Dendritic cell treated with granulocyte-macrophage colony-stimulating factor and Interleukin-4, amounts not matched to agents 40 ng/mL and 50 ng/mL, for 4 days (primary cell): Measurements from ENCODE around the gene MOB1B.
A peak's percentile ranks its signal among the peaks of the same experiment; 100 is the strongest.

Experiments
- H3K27ac Mint-ChIP-seq: one replicate; pipeline ENCODE4 v1.8.0; 2022; ENCODE audit warnings: mild to moderate bottlenecking, mixed read lengths
- H3K27me3 Mint-ChIP-seq: one replicate; pipeline ENCODE4 v1.8.0; 2022; ENCODE audit warnings: mild to moderate bottlenecking, mixed read lengths
- H3K36me3 Mint-ChIP-seq: one replicate; pipeline ENCODE4 v1.8.0; 2022; ENCODE audit warnings: low read depth, mixed read lengths
- H3K4me1 Mint-ChIP-seq: one replicate; pipeline ENCODE4 v1.8.0; 2022; ENCODE audit warnings: low read depth, mixed read lengths
- H3K4me3 Mint-ChIP-seq: one replicate; pipeline ENCODE4 v1.8.0; 2022; ENCODE audit warnings: mild to moderate bottlenecking, moderate library complexity, mixed read lengths
- H3K9me3 Mint-ChIP-seq: one replicate; pipeline ENCODE4 v1.8.0; 2022; ENCODE audit warnings: mixed read lengths
- intact Hi-C: fragments of 100-400 bp; cut with micrococcal nuclease; formaldehyde crosslinking; loops from one replicate; pipeline ENCODE4 v1.15.0; 2022

MOB1B gene

GRCh38 chr4:70927502-70928137 is 25.5 kb downstream of the MOB1B start:
- H3K4me1 Mint-ChIP-seq: peaks cover 44% of the 10 kb centered on the region
- H3K27me3 Mint-ChIP-seq: no peaks in the 10 kb centered on the region
- peak overlapping the region; percentile 72 for H3K27ac Mint-ChIP-seq
- peak overlapping the region; percentile 42 for H3K4me3 Mint-ChIP-seq
- intact Hi-C loops: no loop called here
- peaks cover 13% of the 10 kb centered on the region for H3K36me3 Mint-ChIP-seq
- peaks cover 2% of the 10 kb centered on the region for H3K9me3 Mint-ChIP-seq

DNA sequence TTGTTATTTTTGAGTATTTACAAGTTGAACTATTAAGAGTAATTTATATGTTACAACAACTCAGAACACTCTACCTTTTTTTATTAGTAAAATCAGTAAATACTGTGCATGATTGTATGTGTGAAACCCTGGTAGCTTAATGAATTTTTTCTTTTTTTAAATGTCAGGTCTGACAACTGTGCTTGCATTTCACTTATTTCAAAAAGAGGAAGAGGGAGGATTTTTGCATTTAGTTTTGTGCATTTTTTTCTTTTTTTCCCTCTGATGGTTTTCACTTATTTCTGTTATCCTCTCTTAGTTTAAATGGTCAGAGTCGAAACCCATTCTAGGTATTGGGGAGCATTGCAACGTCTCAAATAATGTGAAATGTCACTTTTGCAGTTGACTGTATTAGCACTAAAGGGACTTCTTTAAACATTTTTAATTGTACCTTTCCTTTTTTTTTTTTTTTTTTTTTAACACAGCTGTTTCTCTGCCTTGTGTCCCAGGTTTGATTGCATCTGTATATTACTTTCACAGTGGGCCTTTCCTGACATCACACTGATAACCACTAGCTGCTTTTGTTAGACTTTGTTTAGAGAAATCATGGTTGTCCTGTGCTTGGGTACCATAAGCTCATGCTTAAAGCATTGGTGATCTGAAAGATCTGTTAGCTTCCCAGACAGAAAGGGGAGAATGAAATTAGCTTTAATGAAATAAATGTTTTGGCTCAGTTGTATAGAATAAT is 28.5 kb downstream of the MOB1B start:
- peaks cover 9% of the 10 kb centered on the region for H3K9me3 Mint-ChIP-seq

DNA sequence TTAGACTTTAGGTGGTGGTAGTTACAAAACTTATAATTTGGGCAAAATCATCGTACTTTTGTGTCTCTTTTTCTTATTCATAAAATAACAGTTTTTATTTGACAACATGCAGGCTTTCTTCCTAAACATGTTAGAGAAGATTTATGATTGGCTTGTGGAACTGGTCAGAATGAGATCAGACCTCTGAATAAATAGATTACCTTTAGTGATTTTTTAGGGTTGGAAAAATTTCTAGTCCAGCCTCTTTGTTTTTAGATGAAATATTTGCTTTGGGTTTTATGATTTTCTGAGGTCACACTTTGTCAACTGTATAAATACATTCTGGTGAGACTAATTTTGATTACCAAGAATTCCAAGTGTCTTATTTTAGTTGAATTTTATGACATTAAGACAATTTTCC is 29.2 kb downstream of the MOB1B start:
- Mint-ChIP-seq H3K36me3 (peaks cover 23% of the 10 kb centered on the region), H3K9me3 (peaks cover 9% of the 10 kb centered on the region), H3K4me1 (peaks cover 34% of the 10 kb centered on the region), H3K27me3 (no peaks in the 10 kb centered on the region), H3K4me3 (no peak overlapping the region), H3K27ac (no peak overlapping the region)
- intact Hi-C loops: no loop called here

More for the DNA sequence above, 28.5 kb downstream of the MOB1B start:
- Mint-ChIP-seq H3K27me3 (no peaks in the 10 kb centered on the region), H3K4me3 (no peak overlapping the region), H3K36me3 (peaks cover 19% of the 10 kb centered on the region), H3K4me1 (peaks cover 37% of the 10 kb centered on the region), H3K27ac (peak overlapping the region; percentile 45)
- intact Hi-C loops: no loop called here

DNA sequence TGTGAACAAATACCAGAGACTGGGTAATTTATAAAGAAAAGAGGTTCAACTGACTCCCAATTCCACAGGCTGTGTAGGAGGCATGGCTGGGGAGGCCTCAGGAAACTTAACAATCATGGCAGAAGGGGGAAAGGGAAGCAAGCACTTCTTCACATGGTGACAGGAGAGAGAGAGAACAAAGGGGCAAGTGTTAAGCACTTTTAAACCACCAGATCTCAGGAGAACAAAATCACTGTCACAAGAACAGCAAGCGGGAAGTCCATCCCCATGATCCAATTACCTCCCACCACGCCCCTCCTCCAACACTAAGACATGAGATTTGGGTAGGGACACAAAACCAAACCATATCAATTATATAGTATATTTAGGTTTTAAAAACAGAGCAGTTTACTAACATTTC is 30.8 kb downstream of the MOB1B start:
- no peak overlapping the region for H3K4me3 Mint-ChIP-seq
- H3K36me3 Mint-ChIP-seq: peaks cover 32% of the 10 kb centered on the region
- H3K27me3 Mint-ChIP-seq: no peaks in the 10 kb centered on the region
- peaks cover 31% of the 10 kb centered on the region for H3K4me1 Mint-ChIP-seq
- intact Hi-C loops: no loop called here
- no peak overlapping the region for H3K27ac Mint-ChIP-seq
- H3K9me3 Mint-ChIP-seq: peaks cover 9% of the 10 kb centered on the region

DNA sequence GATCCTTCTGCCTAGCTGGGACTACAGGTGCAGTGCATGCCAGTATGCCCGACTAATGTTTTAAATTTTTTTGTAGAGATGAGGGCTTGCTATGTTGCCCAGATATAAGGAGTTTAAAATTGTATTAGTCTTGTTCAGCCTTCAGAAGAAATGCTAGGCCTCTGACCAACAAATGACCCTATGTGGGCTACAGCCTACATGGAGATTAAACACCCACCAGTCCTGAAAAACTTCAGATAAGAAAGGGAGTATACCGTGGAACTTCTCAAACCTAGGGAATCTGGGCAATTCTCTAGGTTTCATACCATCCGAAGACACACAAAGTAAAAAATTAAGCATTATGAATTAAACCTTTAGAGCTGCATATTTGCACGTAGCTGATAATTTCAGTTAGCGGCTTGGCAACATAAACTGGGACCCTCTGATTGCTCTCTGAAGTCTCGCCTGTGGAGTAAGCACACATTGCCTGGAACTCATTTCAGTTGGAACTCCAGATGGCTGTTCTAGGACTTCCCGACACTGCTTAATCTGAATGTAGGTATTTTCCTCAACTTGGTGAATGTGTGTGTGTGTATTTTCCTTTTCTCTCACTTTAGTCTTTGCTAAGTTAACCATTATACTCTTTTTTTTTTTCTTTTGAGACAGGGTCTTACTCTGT is 33.0 kb downstream of the MOB1B start:
- H3K36me3 Mint-ChIP-seq: peaks cover 28% of the 10 kb centered on the region
- no peak overlapping the region for H3K27ac Mint-ChIP-seq

GRCh38 chr4:70936200-70936787 is 34.1 kb downstream of the MOB1B start:
- Mint-ChIP-seq H3K27ac (peak overlapping the region; percentile 50), H3K4me3 (no peak overlapping the region), H3K27me3 (no peaks in the 10 kb centered on the region), H3K36me3 (peaks cover 37% of the 10 kb centered on the region), H3K4me1 (peaks cover 32% of the 10 kb centered on the region), H3K9me3 (peaks cover 17% of the 10 kb centered on the region)
- intact Hi-C loops: no loop called here

More for the DNA sequence above, 33.0 kb downstream of the MOB1B start:
- Mint-ChIP-seq H3K4me1 (peaks cover 41% of the 10 kb centered on the region), H3K27me3 (no peaks in the 10 kb centered on the region), H3K9me3 (peaks cover 15% of the 10 kb centered on the region), H3K4me3 (no peak overlapping the region)
- intact Hi-C loops: no loop called here

GRCh38 chr4:70938086-70938485 is 35.9 kb downstream of the MOB1B start:
- H3K9me3 Mint-ChIP-seq: peaks cover 11% of the 10 kb centered on the region
- peaks cover 36% of the 10 kb centered on the region for H3K4me1 Mint-ChIP-seq
- H3K36me3 Mint-ChIP-seq: peaks cover 35% of the 10 kb centered on the region
- no peaks in the 10 kb centered on the region for H3K27me3 Mint-ChIP-seq
- intact Hi-C loops: no loop called here
- H3K27ac Mint-ChIP-seq: peak overlapping the region; percentile 50
- H3K4me3 Mint-ChIP-seq: no peak overlapping the region

DNA sequence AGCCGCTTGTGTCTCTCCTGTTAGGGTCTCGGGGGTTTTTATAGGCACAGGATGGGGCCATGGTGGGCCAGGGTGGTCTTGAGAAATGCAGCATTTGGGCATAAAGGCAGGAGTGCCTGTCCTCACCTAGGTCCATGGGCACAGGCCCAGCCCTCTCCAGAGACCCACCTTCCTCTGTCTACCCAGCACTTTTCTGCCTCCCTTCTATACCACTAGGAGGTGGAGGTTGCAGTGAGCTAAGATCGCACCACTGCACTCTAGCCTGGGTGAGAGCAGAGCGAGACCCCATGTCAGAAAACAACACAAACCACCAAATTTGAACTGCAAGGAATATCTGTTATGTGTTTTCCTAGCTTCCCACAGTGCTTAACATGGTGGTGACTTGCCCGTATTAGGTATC is 38.0 kb downstream of the MOB1B start:
- Mint-ChIP-seq H3K27ac (peak overlapping the region; percentile 26), H3K36me3 (peaks cover 40% of the 10 kb centered on the region), H3K4me1 (peaks cover 50% of the 10 kb centered on the region), H3K9me3 (peaks cover 9% of the 10 kb centered on the region), H3K4me3 (no peak overlapping the region), H3K27me3 (no peaks in the 10 kb centered on the region)
- intact Hi-C loops: loop anchor here (5.0 kb wide), 1 partner anchor 38 kb away; the partner anchor contains the start of gene MOB1B

GRCh38 chr4:70943114-70943513 is 40.9 kb downstream of the MOB1B start:
- H3K4me1 Mint-ChIP-seq: peaks cover 50% of the 10 kb centered on the region
- H3K36me3 Mint-ChIP-seq: peaks cover 27% of the 10 kb centered on the region
- H3K4me3 Mint-ChIP-seq: no peak overlapping the region
- no peaks in the 10 kb centered on the region for H3K27me3 Mint-ChIP-seq
- intact Hi-C loops: loop anchor here (5.0 kb wide), 1 partner anchor 41 kb away; the partner anchor contains the start of gene MOB1B
- peaks cover 9% of the 10 kb centered on the region for H3K9me3 Mint-ChIP-seq
- peak overlapping the region; percentile 80 for H3K27ac Mint-ChIP-seq

DNA sequence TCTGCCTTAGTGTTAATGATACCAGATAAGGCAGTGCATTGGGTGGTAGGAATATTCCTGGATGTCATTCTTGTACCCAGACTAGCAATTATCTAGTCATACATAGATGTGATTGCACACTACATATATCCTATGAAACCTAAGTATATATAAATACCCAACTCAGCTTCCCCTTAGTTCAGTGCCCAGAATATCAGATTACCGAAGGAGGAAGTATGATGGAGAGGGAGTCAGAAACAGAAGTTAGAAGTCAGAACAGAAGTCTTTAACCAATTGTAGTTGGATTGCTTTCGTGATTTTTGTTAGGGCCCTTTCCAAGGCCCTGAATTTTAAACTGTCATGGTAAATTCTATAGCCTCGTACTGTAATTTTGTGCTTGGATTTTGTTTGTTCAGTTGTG is 42.9 kb downstream of the MOB1B start:
- intact Hi-C loops: loop anchor here (2.0 to 5.0 kb wide), 3 partner anchors 47 to 258 kb away; partner anchors contain the start of genes DCK, GRSF1 and UTP3
- Mint-ChIP-seq H3K4me3 (no peak overlapping the region), H3K36me3 (peaks cover 20% of the 10 kb centered on the region), H3K27me3 (no peaks in the 10 kb centered on the region), H3K9me3 (peaks cover 3% of the 10 kb centered on the region), H3K4me1 (peaks cover 58% of the 10 kb centered on the region), H3K27ac (peak overlapping the region; percentile 86)

GRCh38 chr4:70945452-70946055 is 43.4 kb downstream of the MOB1B start:
- intact Hi-C loops: loop anchor here (2.0 to 5.0 kb wide), 3 partner anchors 47 to 258 kb away; partner anchors contain the start of genes DCK, GRSF1 and UTP3

DNA sequence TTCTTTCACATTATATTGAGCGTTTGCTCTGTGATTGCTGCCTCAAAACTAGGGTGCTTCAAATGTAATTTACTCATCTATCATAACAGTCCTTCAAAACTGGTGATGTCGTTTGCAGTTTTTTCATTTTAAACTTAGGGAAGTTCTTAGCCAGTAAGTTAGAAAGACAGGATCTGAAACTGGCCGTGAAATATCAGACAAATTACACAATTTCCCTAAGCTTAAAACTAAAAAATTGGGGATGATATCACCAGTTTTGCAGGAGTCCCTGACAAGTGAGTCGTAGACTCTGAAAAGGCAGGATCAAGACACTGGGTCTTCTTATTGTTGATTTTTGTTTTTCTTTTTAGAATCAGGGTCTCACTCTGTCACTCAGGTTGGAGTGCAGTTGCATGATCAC is 44.8 kb downstream of the MOB1B start:
- H3K9me3 Mint-ChIP-seq: no peaks in the 10 kb centered on the region
- H3K27me3 Mint-ChIP-seq: no peaks in the 10 kb centered on the region
- H3K36me3 Mint-ChIP-seq: peaks cover 6% of the 10 kb centered on the region
- peak overlapping the region; percentile 86 for H3K27ac Mint-ChIP-seq
- intact Hi-C loops: loop anchor here (5.0 kb wide), 2 partner anchors 45 to 260 kb away; partner anchors contain the start of genes DCK and UTP3
- peaks cover 65% of the 10 kb centered on the region for H3K4me1 Mint-ChIP-seq
- H3K4me3 Mint-ChIP-seq: peak overlapping the region; percentile 58

More at GRCh38 chr4:70945452-70946055, 43.4 kb downstream of the MOB1B start:
- Mint-ChIP-seq H3K36me3 (peaks cover 17% of the 10 kb centered on the region), H3K27me3 (no peaks in the 10 kb centered on the region), H3K4me3 (peak overlapping the region; percentile 30), H3K4me1 (peaks cover 57% of the 10 kb centered on the region), H3K27ac (peak overlapping the region; percentile 86), H3K9me3 (no peaks in the 10 kb centered on the region)

DNA sequence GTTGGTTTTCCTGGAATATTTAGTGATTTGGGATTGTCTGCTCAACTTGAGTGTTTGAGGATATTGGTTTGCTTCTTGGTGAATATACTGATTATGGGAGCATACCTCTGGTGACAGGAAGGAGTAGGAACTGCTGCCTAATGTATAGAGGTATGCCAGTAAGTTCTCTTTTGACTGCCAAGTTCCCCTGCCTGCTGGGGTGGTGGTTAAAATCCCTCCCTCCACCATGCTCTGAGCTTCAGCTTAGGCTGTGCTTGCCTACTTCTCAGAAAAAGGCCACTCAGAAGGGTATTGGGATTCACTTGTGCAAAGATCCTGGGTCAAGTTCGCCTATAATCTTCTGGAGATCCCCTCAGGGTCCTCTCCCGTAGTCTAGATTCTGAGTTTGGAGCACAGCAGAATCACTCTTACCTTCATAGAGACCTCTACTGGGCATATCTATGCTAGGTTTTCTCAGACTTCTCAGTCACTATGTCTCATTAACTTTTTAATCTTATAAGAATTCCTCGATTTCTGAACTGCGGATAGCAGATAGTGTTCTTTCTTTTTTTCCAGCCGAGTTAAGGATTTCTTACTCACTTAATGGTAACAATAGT is 46.6 kb downstream of the MOB1B start:
- intact Hi-C loops: loop anchor here (5.0 kb wide), 2 partner anchors 44 to 261 kb away; partner anchors contain the start of genes DCK and UTP3
- H3K27me3 Mint-ChIP-seq: no peaks in the 10 kb centered on the region
- H3K4me3 Mint-ChIP-seq: peak overlapping the region; percentile 34
- peaks cover 67% of the 10 kb centered on the region for H3K4me1 Mint-ChIP-seq
- H3K9me3 Mint-ChIP-seq: no peaks in the 10 kb centered on the region
- peak overlapping the region; percentile 86 for H3K27ac Mint-ChIP-seq
- H3K36me3 Mint-ChIP-seq: peaks cover 6% of the 10 kb centered on the region
